22Rv1 (cell line): ENCODE results near the gene RBBP4.

Source experiments
- CTCF ChIP-seq: fragments of 450-650 bp; IDR thresholded peaks from 2 replicates; pipeline ENCODE4 v1.5.1; 2017; ENCODE audit warnings: mild to moderate bottlenecking
- ZFX ChIP-seq: fragments of 450-650 bp; IDR thresholded peaks from 2 replicates; pipeline ENCODE4 v1.6.1; 2017; ENCODE audit warnings: antibody characterized with exemption, borderline replicate concordance

- TF ChIP-seq CTCF, result no peak
- no peak for TF ChIP-seq ZFX
These were observed 74.6 kb downstream of the RBBP4 start for GRCh38 chr1:32725615-32725982.
